ENCODE data around the gene EPS15. TPM values are rescaled to one million over a fixed set of nuclear protein-coding genes. Genes with fewer than 3 reads are reported as not detected.
A peak's percentile ranks its signal among the peaks of the same experiment; 100 is the strongest.

Gene EPS15
- total and polyA plus RNA-seq, 9 of the 15 experiments (the other 6 are each of a cell fraction or from before 2014, with no cell fraction given), result 23.1 to 69.0 (median 41.7) TPM

DNA sequence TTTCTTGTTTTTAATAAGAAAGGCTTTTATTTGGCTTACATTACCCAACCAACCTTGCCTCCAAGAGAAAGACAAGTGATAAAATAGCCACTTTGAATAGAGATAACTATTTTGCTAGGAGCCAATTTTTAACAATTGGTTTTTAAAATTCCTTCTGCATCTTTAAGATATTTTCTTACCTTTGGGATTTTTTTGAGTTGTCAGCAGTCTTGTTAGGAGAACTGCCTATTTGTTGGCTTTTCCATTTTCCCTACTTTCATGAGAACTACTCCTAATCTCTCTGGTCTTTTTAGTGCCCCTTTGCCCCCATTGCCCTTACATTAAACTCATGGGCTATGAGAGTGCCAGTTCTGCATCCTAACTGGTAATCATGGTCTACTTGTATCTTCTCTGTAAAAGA, 38.1 kb upstream of the EPS15 start:
- DNase-seq (ENCODE audit: extremely low read depth in 1 of 4, low spot score in 3 of 4), result no peak
- intact Hi-C loops (cut with micrococcal nuclease), result no loop called here
- CTCF ChIA-PET (ENCODE audit: low intra/inter-chr PET ratio), result no interaction called here

DNA sequence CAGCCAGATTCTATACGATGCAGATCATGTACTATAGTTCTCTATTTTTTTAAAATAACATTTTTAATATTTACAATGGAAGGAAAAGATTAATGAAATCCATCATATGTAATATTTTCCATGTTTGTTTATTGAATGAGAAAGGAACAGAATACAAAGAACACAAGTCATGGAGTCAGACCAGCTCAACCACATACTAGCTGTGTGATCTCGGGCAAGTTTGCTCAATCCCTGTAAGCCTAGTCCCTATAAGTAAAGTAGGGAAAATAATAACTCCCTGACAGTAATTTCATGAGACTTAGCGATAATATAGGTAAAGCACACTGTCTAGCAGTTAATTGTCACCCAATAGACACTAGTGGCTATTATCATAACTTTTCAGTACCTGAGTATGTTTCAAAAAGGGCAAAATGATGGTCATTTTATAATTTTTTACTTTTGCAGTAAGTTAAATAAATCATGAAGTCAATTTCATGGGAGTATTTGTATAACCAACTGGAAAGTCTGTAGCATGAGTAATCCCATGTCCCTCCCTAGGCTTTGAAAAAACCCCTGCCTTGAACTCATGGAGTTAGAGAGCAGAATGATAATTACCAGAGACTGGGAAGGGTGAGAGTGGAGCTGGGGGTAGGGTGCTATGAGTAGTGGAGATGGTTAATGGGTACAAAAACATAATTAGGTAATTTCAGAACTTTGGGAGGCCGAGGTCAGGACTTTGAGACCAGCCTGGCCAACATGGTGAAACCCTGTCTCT, 37.0 kb upstream of the EPS15 start:
- H2AFZ ChIP-seq (ENCODE audit: low read depth, low read length), result no peak overlapping the region
- no peaks in the 10 kb centered on the region for H4K20me1 ChIP-seq (replicated peaks; ENCODE audit: control insufficient read depth, insufficient read depth, low read length)
- in situ Hi-C loops (cut with MboI) (no loop called here), intact Hi-C loops (cut with micrococcal nuclease) (no loop called here)
- H3K36me3 ChIP-seq (ENCODE audit: control insufficient read depth, insufficient read depth, low read length), result no peaks in the 10 kb centered on the region
- ChIA-PET POLR2A (no interaction called here), CTCF (ENCODE audit: low intra/inter-chr PET ratio) (no interaction called here)
- DNase-seq (ENCODE audit: extremely low read depth in 1 of 4, low spot score in 3 of 4), result no peak
- H3K9ac ChIP-seq (ENCODE audit: insufficient read depth in 1 of 2, low read depth in 2 of 2, low read length in 2 of 2), result no peak overlapping the region
- no peak for ATAC-seq
- H3K9me1 ChIP-seq (ENCODE audit: control insufficient read depth, insufficient read depth, low read length), result no peaks in the 10 kb centered on the region
- H3K27ac ChIP-seq (ENCODE audit: extremely low read depth, low read depth, low read length), result no peak overlapping the region
- no peak overlapping the region for H3K4me3 ChIP-seq
- no peak overlapping the region for H3K4me2 ChIP-seq (ENCODE audit: insufficient read depth, low read length)
- no peaks in the 10 kb centered on the region; a peak in 3 of 5 replicates for H3K4me1 ChIP-seq (replicated peaks in 1 of 2; ENCODE audit: control insufficient read depth in 2 of 2, insufficient read depth in 2 of 2, low read length in 2 of 2)
- FAIRE-seq, result no peak
- no peaks in the 10 kb centered on the region for H3K79me2 ChIP-seq (ENCODE audit: control insufficient read depth, insufficient read depth, low read length)
- 46% methylated on average over 4 of the region's 4 CpGs for WGBS (ENCODE audit: insufficient coverage, low coverage, missing lambda C conversion rate)
- BruUV-seq (replicated peaks), result no TSS peak
- no peaks in the 10 kb centered on the region for H3K9me3 ChIP-seq (replicated peaks; ENCODE audit: control insufficient read depth, insufficient read depth, low read depth, low read length)
- no peaks in the 10 kb centered on the region for H3K27me3 ChIP-seq (ENCODE audit: control insufficient read depth in 2 of 2, insufficient read depth in 2 of 2, low read length in 2 of 2)
- TF ChIP-seq, protein P1, sequence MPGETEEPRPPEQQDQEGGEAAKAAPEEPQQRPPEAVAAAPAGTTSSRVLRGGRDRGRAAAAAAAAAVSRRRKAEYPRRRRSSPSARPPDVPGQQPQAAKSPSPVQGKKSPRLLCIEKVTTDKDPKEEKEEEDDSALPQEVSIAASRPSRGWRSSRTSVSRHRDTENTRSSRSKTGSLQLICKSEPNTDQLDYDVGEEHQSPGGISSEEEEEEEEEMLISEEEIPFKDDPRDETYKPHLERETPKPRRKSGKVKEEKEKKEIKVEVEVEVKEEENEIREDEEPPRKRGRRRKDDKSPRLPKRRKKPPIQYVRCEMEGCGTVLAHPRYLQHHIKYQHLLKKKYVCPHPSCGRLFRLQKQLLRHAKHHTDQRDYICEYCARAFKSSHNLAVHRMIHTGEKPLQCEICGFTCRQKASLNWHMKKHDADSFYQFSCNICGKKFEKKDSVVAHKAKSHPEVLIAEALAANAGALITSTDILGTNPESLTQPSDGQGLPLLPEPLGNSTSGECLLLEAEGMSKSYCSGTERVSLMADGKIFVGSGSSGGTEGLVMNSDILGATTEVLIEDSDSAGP (CRISPR knock-in tag; IDR thresholded peaks at IDR 0.05), result no peak
- TF ChIP-seq ZNF165 (CRISPR knock-in tag; IDR thresholded peaks at IDR 0.05; ENCODE audit: borderline replicate concordance), result no peak
- no peak for TF ChIP-seq NCOA1 (IDR thresholded peaks at IDR 0.05; ENCODE audit: low read depth)
- no peak for TF ChIP-seq NR2C1 (IDR thresholded peaks at IDR 0.05)
- TF ChIP-seq NR2C1 (tag; IDR thresholded peaks at IDR 0.05), result no peak
- TF ChIP-seq HLTF (IDR thresholded peaks at IDR 0.05), result no peak
- no peak for TF ChIP-seq NR3C1 (CRISPR knock-in tag; IDR thresholded peaks at IDR 0.05)
- no peak for TF ChIP-seq ZNF175 (CRISPR knock-in tag; IDR thresholded peaks at IDR 0.05; ENCODE audit: low read depth)
- TF ChIP-seq, protein P2, sequence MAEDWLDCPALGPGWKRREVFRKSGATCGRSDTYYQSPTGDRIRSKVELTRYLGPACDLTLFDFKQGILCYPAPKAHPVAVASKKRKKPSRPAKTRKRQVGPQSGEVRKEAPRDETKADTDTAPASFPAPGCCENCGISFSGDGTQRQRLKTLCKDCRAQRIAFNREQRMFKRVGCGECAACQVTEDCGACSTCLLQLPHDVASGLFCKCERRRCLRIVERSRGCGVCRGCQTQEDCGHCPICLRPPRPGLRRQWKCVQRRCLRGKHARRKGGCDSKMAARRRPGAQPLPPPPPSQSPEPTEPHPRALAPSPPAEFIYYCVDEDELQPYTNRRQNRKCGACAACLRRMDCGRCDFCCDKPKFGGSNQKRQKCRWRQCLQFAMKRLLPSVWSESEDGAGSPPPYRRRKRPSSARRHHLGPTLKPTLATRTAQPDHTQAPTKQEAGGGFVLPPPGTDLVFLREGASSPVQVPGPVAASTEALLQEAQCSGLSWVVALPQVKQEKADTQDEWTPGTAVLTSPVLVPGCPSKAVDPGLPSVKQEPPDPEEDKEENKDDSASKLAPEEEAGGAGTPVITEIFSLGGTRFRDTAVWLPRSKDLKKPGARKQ (CRISPR knock-in tag; IDR thresholded peaks at IDR 0.05), result no peak

More for the DNA sequence above, 38.1 kb upstream of the EPS15 start:
- Histone ChIP-seq H3K9me3 (replicated peaks; ENCODE audit: control insufficient read depth, insufficient read depth, low read depth, low read length) (no peaks in the 10 kb centered on the region), H3K4me1 (replicated peaks in 1 of 2; ENCODE audit: control insufficient read depth in 2 of 2, insufficient read depth in 2 of 2, low read length in 2 of 2) (no peaks in the 10 kb centered on the region; a peak in 2 of 5 replicates), H3K27me3 (ENCODE audit: control insufficient read depth in 2 of 2, insufficient read depth in 2 of 2, low read length in 2 of 2) (no peaks in the 10 kb centered on the region), H2AFZ (ENCODE audit: low read depth, low read length) (no peak overlapping the region), H3K4me3 (no peak overlapping the region), H3K9me1 (ENCODE audit: control insufficient read depth, insufficient read depth, low read length) (no peaks in the 10 kb centered on the region), H3K9ac (ENCODE audit: insufficient read depth in 1 of 2, low read depth in 2 of 2, low read length in 2 of 2) (no peak overlapping the region), H3K4me2 (ENCODE audit: insufficient read depth, low read length) (no peak overlapping the region), H3K27ac (ENCODE audit: extremely low read depth, low read depth, low read length) (no peak overlapping the region), H3K79me2 (ENCODE audit: control insufficient read depth, insufficient read depth, low read length) (no peaks in the 10 kb centered on the region), H3K36me3 (ENCODE audit: control insufficient read depth, insufficient read depth, low read length) (no peaks in the 10 kb centered on the region; the same call in 2 of the 3 replicates), H4K20me1 (replicated peaks; ENCODE audit: control insufficient read depth, insufficient read depth, low read length) (no peaks in the 10 kb centered on the region)
- POLR2A ChIA-PET, result no interaction called here
- ATAC-seq (no peak), FAIRE-seq (no peak)
- no TSS peak for BruUV-seq (replicated peaks)
- in situ Hi-C loops (cut with MboI), result no loop called here
- TF ChIP-seq C11orf30 (IDR thresholded peaks at IDR 0.05; ENCODE audit: low read depth) (peak; percentile 58), TCFL5 (CRISPR knock-in tag; conservative IDR thresholded peaks at IDR 0.05) (no peak), ZNF316 (IDR thresholded peaks at IDR 0.05) (peak; percentile 76), FOXA3 (CRISPR knock-in tag; conservative IDR thresholded peaks at IDR 0.05 in 1 of 2, IDR thresholded peaks at IDR 0.05 in 1 of 2) (no peak), MAFK (IDR thresholded peaks at IDR 0.05; ENCODE audit: low read length) (peak; percentile 36; the same call in 1 of the 2 replicates), MAFF (IDR thresholded peaks at IDR 0.05; ENCODE audit: low read length) (peak; percentile 39), MAFG (tag; conservative IDR thresholded peaks at IDR 0.05) (peak; percentile 31; the same call in 1 of the 2 replicates)

Measured in K562 (cell line).